HG02981 (cell line): Measurements from ENCODE around the gene ABCG1.
"Not testable (repeated sequence)": the region's sequence is repeated elsewhere in the genome, so short reads cannot be mapped to it uniquely, and the experiment has no call there.

Experiments used
- ATAC-seq: cut with Tn5 transposase; IDR thresholded peaks from one replicate; pipeline ENCODE4 v1.9.1; 2021; ENCODE audit warnings: mild to moderate bottlenecking, moderate library complexity; ENCODE audit not compliant: unreplicated experiment

Gene ABCG1

GRCh38 chr21:42218836-42219605 is at the start of gene ABCG1:
Gene ABCG1, plus strand, starts transcription at chr21:42219140. Its CDS starts 123 bp downstream, at chr21:42219263.
- no peak for ATAC-seq

GRCh38 chr21:42169758-42170157 is 49.2 kb upstream of the ABCG1 start:
- ATAC-seq: no peak

DNA sequence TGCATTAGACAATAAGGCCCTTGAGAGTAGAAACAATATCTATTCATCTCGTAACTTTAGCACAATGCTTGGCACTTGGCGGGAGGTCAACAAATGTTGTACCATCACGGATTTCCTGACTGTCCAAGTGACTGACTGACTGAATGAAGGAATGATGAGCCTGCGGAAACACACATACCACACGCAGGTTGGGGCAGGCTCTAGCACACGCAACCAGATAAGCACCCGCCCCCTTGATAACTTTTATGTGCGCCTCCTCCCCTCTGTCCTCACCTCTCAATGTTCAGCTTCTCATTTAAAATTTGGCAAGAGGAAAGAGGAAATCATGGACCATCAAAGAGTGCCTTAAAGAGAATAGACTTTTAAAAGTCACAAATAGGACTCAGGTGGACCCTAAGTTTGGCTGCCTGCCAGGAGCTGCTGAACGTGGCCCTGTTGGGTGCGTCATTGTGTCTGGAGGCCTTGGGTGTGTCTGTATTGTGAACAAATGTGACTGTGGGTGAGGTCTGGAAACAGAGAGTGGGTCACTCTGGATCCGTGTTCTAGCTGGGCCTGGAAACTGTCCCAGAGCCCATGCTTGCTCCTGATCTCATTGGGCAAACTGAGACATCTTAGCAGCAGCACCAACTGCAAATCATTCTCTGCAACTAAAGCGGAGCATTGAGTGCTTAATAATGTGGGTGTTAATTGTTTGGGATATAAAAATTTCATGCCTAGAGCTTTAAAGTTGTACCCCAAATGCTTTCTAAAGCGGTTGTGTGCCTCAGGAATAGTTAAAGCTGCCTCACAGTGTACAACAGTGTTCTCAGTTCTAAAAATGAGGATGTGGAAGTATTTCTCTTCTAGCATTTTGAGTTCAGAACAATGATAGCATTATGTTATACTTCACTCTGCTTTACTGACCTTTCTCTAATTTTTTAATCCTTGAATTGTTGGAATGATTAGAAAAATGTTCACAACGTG is 47.6 kb upstream of the ABCG1 start:
- no peak for ATAC-seq

- ATAC-seq: no peak
Measured at GRCh38 chr21:42172596-42173483, 46.1 kb upstream of the ABCG1 start.

DNA sequence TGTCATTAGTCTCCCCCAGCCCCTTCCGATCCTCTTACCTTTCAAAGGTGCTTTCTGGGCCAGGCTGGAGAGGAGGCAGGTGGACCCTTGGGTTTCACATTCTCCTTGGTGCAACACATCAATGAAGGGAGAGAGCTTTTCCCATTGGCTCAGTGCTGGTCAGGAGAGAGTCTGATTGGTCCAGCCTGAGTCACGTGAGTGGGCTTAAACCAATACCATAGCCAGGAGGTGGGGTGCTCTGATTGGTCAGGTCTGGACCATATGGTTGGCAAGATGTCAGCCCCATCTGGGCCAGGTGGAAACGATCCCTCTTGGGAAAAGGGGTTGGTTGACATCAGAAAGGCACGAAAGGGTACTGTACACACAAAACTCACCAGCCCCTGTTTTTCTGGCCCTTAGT is 44.8 kb upstream of the ABCG1 start:
- ATAC-seq: no peak

- no peak for ATAC-seq
Measured at GRCh38 chr21:42175110-42175710, 43.7 kb upstream of the ABCG1 start.

GRCh38 chr21:42176859-42177258 is 42.1 kb upstream of the ABCG1 start:
- ATAC-seq: no peak

- ATAC-seq: no peak
Measured at GRCh38 chr21:42179316-42179715, 39.6 kb upstream of the ABCG1 start.

DNA sequence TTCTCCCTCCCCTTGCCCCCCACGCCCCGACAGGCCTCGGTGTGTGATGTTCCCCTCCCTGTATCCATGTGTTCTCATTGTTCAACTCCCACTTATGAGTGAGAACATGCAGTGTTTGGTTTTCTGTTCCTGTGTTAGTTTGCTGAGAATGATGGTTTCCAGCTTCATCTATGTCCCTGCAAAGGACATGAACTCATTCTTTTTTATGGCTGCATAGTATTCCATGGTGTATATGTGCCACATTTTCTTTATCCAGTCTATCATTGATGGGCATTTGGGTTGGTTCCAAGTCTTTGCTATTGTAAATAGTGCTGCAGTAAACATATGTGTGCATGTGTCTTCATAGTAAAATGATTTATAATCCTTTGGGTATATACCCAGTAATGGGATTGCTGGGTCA is 38.9 kb upstream of the ABCG1 start:
- ATAC-seq: not testable (repeated sequence)

GRCh38 chr21:42182713-42183371 is 36.1 kb upstream of the ABCG1 start:
- no peak for ATAC-seq

- no peak for ATAC-seq
Measured at GRCh38 chr21:42183374-42184266, 35.3 kb upstream of the ABCG1 start.

GRCh38 chr21:42186591-42186990 is 32.3 kb upstream of the ABCG1 start:
- ATAC-seq: no peak

DNA sequence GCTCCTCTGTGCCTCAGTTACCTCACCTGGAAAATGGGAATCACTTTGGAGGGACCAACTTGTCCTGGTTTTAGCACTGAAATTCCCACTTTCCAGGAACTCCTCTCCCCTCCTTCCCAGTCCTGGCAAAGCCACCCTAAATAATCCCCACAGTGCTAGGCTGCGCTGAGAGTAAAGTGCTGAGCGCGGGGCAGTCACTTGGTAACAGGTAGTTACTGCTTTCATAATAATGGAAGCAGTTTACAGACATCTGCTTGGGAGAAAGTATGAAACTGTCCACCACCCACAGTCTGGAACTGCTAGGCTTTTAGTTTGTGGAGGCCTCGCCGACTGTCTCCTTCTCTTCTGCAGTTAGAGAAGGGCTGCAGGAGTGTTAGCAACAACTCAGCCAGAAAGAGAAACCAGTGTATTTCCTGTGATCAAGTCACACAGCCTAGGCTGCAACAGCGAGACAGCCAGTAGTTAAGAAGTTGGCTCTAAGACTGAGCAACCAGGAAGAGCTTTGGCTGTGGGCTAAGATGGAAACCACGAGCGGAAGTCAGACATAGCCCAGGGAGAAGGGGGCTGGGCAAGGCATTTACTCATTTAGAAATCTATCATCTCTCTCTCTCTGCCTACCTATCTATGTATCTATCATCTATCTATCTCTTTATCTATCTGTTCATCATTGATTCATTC is 30.8 kb upstream of the ABCG1 start:
- ATAC-seq: peak; percentile 95

DNA sequence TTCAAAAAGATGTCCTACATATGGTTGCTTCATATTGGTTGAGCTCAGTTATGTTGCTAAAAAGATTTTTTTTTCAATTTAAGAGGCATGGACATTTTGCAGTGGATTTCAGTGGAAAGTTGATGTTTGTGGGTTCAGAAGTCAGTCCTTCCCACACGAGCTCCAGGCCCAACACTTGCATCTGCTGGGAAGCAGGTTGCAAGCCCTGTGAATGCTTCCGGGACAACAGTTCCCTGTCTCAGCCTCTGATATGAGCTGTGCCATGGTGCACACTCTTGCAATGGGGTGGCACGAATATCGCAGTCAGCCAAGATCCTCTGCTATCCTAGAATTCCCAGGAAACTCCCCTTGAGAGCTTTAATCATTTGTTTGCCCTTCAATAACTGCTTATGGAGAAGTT is 30.3 kb upstream of the ABCG1 start:
- ATAC-seq: no peak

DNA sequence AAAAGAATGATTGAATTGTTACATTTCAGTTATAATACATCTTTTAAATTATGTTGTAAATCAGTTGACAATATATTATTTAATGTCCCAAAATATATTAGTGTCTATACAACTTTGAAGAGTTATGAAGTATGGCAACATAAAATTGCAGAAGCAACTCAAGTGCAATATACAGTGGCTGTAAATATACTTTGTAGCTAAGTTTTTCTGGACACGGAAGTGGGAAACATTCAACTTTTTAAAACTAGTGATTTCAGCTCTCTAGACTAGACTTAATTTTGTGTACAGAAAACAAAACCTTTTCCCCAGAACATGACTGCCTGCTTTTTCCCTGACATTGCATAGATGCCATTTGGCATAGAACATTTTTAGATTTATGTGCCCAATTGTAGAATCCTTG is 29.5 kb upstream of the ABCG1 start:
- ATAC-seq: no peak

DNA sequence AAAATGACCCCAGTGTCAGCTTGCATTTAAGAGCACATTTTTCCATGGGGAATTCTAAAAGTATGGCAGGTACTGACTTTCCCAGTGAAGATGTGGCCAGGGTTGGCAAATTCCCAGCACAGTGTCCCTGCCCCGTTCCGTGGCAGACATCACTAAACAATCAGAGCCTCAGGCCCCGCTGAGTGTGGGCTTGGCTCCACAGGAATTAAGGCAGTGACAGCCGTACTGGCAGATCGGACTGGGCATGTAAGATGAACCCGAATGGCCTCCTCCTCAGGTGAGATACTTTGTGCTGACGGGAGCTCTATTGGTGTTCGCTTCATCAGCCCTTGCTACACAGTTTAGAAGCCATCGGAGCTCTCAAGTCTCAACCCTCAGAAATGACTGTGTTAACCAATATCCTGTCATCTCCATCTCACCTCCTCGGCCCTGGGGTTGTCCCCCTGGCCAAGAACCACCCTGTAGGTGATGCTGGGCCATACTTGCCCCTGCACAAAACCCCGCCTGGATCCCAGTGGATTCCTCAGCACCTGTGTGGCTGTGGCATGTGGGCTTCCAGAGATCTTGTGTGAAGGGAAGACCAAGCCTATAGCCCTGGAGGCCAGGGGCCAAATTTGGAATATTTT is 29.0 kb upstream of the ABCG1 start:
- ATAC-seq: no peak

- ATAC-seq: no peak
Measured at GRCh38 chr21:42190486-42190863, 28.5 kb upstream of the ABCG1 start.

DNA sequence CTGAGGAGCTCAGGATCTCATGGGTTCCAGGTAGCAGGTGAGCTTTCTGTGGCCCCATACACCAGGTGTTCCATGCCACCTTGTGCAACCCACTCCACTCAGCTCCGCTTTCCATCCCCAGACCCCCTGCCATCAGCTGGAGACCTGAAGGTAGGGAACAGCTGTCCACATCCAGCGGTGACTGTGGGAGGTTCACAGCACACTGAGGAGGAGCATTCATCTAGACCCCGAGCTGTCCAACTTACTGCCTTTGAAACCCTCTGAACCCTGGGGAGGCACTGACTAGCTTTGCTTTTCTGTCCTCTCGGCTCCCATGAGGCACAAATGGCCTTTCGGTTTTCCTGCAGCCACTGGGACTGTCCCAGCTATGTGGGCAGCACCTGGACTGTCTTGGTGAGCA is 27.9 kb upstream of the ABCG1 start:
- no peak for ATAC-seq
